Kidney epithelial cell (primary cell): ENCODE measurements around the gene VTI1A. TPM values are rescaled to one million over a fixed set of nuclear protein-coding genes. Genes with fewer than 3 reads are reported as not detected.
"Not testable (repeated sequence)": the region's sequence is repeated elsewhere in the genome, so short reads cannot be mapped to it uniquely, and the experiment has no call there.

Experiments
- DNase-seq: peaks from one replicate; pipeline ENCODE4 v3.0.0-alpha.2; 2010; ENCODE audit warnings: low read depth
- H3K27me3 ChIP-seq: 2 replicates; pipeline ENCODE4 v1.6.0; 2011; ENCODE audit warnings: low read length; ENCODE audit not compliant: control insufficient read depth, insufficient read depth
- H3K36me3 ChIP-seq: 2 replicates; pipeline ENCODE4 v1.5.1; 2011; ENCODE audit warnings: low read length; ENCODE audit not compliant: control insufficient read depth, insufficient read depth
- H3K4me3 ChIP-seq: 2 replicates; pipeline ENCODE4 v1.5.1; 2011; ENCODE audit warnings: low read depth, mild to moderate bottlenecking, control low read depth, low read length
- total RNA-seq: library from RNA; depleted of rRNA; stranded (reverse); fragments of >200 nt; gene quantifications from 2 replicates; pipeline ENCODE4 v1.2.3, GENCODE V29; 2015
- TF ChIP-seq, protein P1 (sequence below): IDR thresholded peaks from 2 replicates; pipeline ENCODE4 v1.5.1; 2011; ENCODE audit warnings: mild to moderate bottlenecking, moderate library complexity, low read length, control low read depth, inconsistent platforms; ENCODE audit not compliant: insufficient read depth, poor library complexity, severe bottlenecking

Gene VTI1A
- total RNA-seq: 45.7 and 47.3 TPM in 2 replicates

- TF ChIP-seq, protein P1, sequence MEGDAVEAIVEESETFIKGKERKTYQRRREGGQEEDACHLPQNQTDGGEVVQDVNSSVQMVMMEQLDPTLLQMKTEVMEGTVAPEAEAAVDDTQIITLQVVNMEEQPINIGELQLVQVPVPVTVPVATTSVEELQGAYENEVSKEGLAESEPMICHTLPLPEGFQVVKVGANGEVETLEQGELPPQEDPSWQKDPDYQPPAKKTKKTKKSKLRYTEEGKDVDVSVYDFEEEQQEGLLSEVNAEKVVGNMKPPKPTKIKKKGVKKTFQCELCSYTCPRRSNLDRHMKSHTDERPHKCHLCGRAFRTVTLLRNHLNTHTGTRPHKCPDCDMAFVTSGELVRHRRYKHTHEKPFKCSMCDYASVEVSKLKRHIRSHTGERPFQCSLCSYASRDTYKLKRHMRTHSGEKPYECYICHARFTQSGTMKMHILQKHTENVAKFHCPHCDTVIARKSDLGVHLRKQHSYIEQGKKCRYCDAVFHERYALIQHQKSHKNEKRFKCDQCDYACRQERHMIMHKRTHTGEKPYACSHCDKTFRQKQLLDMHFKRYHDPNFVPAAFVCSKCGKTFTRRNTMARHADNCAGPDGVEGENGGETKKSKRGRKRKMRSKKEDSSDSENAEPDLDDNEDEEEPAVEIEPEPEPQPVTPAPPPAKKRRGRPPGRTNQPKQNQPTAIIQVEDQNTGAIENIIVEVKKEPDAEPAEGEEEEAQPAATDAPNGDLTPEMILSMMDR: peak; percentile 31
- peak within 1 kb of the TSS; percentile 78 for H3K4me3 ChIP-seq
- H3K27me3 ChIP-seq: no peaks in the 10 kb centered on the region
- no peaks in the 10 kb centered on the region for H3K36me3 ChIP-seq
- DNase-seq: peak; percentile 38
Measured at GRCh38 chr10:112446855-112447619, at the start of gene VTI1A, which contains the start of gene ZDHHC6. Gene VTI1A, plus strand, starts transcription at chr10:112447215. Its CDS starts 159 bp downstream, at chr10:112447374. Gene ZDHHC6, minus strand, starts transcription at chr10:112446914. Its CDS starts 1,478 bp downstream, at chr10:112445436.

DNA sequence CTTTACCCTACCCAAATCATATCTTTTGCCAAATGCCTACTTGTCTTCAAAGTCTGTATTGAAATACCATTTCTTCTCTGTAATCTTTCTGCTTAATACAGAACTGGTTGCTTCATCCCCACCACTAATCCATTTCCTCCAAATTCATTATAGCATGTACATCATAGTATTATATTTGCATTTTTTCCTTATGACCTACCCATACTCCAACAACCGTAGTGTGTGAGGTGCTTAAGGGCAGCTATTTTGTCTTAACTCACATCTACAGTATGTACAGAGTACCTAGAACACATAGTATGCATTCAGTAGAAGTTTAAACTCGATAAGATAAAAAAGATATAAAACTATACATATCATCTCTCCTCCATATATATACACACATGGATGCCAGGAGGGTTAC is 49.4 kb upstream of the VTI1A start:
- Histone ChIP-seq H3K4me3 (no peak overlapping the region), H3K27me3 (no peaks in the 10 kb centered on the region), H3K36me3 (no peaks in the 10 kb centered on the region)
- TF ChIP-seq, protein P1: no peak
- no peak for DNase-seq

DNA sequence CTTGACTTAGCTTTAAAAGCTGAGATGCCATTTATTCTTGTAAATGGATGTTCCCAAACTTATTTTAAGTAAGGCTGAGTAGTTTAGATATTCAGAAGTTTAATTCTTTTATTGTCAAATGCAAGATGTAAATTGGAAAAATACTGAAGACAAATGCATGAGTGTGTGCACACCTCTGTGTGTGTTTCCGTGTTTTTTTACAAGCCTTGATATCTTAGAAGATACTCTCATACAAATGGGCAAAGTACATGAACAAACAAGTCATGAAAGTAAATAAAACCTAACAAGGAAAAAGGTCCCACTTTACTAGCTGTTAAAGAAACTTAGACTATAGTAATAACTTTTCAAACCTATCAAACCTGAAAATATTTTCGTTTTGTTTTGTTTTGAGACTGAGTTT is 44.1 kb upstream of the VTI1A start:
- TF ChIP-seq, protein P1: no peak
- Histone ChIP-seq H3K27me3 (no peaks in the 10 kb centered on the region), H3K36me3 (no peaks in the 10 kb centered on the region), H3K4me3 (no peak overlapping the region)
- no peak for DNase-seq

- peak; percentile 41 for DNase-seq
- no peaks in the 10 kb centered on the region for H3K27me3 ChIP-seq
- H3K4me3 ChIP-seq: no peak overlapping the region
- H3K36me3 ChIP-seq: no peaks in the 10 kb centered on the region
- TF ChIP-seq, protein P1: no peak
Measured at GRCh38 chr10:112404617-112405016, 42.4 kb upstream of the VTI1A start.

GRCh38 chr10:112406806-112407205 is 40.2 kb upstream of the VTI1A start:
- H3K27me3 ChIP-seq, H3K4me3 ChIP-seq, H3K36me3 ChIP-seq, DNase-seq: not testable (repeated sequence)

DNA sequence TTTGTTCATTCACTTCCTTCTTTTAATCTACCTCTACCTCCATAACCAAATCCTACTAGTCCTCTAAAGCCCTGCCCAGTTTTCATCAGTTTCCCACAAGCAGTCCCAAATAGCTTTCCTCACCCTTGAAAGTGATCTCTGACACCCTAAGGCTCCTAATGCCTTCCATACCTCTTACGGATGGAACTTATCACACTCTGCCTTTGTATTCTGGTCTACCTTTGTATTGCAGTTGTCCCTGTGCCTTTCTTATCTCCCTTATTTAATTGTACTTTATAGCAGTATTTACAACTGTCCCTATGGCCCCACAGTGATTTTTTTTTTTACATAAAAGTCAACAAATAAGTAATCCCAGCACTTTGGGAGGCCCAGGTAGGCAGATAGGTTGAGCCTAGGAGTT is 39.3 kb upstream of the VTI1A start:
- H3K36me3 ChIP-seq: no peaks in the 10 kb centered on the region

More for the DNA sequence above, 39.3 kb upstream of the VTI1A start:
- no peaks in the 10 kb centered on the region for H3K27me3 ChIP-seq
- TF ChIP-seq, protein P1: no peak
- DNase-seq: no peak
- no peak overlapping the region for H3K4me3 ChIP-seq
